ENCODE results near the gene EPHA4. TPM values are rescaled to one million over a fixed set of nuclear protein-coding genes. Genes with fewer than 3 reads are reported as not detected.

EPHA4 gene
- total and polyA plus RNA-seq, 2 experiments from 2014 or later: 24.4 to 42.2 TPM

DNA sequence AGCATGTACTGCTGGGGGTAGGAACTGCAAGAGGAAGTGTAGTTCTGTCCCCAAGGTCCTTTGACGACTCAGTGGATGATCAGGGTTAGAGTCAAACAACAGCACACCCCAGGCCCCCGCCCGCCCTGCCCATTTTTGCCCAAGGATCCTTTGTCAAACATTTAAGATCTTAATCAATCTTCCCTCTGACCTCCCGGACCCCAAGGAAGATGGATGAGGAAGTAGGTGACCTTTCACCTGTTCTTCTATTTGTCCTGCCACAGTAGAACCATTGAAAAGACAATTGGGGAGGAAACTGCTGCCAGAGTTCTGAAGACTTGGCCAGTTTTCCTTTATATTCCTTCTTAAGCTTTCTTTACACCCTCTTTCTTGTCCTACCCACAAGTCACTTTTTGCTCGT lies 12.1 kb downstream of the EPHA4 start:
- Histone ChIP-seq H3K27me3 (replicated peaks; ENCODE audit: insufficient read depth) (no peaks in the 10 kb centered on the region), H2AFZ (no peak overlapping the region), H3K9me2 (ENCODE audit: insufficient read depth) (no peaks in the 10 kb centered on the region), H3K9ac (no peak overlapping the region), H3K4me3 (no peak overlapping the region), H3F3A (ENCODE audit: insufficient read depth) (peaks cover 6% of the 10 kb centered on the region; the same call in 1 of the 2 replicates), H3K27ac (no peak overlapping the region), H3K4me1 (ENCODE audit: insufficient read depth) (peaks cover 9% of the 10 kb centered on the region), H4K20me1 (ENCODE audit: insufficient read depth) (0 out of 2 replicates have a peak, but pooled peaks cover 9% of the 10 kb centered on the region), H3K36me3 (ENCODE audit: low read depth) (peaks cover 14% of the 10 kb centered on the region; the same call in 1 of the 2 replicates), H3K9me3 (ENCODE audit: low read depth) (no peaks in the 10 kb centered on the region), H3K4me2 (ENCODE audit: unreplicated experiment) (no peak overlapping the region), H3K79me2 (ENCODE audit: insufficient read depth) (peaks cover 95% of the 10 kb centered on the region)
- DNase-seq: no peak
- WGBS, 2 experiments (ENCODE audit: low coverage in 1 of 2, low lambda C conversion rate in 2 of 2, missing lambda C conversion rate in 2 of 2): 92 to 96% methylated on average over 5 of the region's 5 CpGs
- TF ChIP-seq EZH2 (IDR thresholded peaks at IDR 0.05; ENCODE audit: insufficient read depth, poor library complexity, severe bottlenecking): no peak
- TF ChIP-seq EZH2phosphoT487 (IDR thresholded peaks at IDR 0.05; ENCODE audit: insufficient read depth, low read depth): no peak
- in situ Hi-C loops (cut with MboI): loop anchor here (25.0 kb wide), 2 partner anchors 1473 to 1823 kb away; no protein-coding TSS in a partner anchor

DNA sequence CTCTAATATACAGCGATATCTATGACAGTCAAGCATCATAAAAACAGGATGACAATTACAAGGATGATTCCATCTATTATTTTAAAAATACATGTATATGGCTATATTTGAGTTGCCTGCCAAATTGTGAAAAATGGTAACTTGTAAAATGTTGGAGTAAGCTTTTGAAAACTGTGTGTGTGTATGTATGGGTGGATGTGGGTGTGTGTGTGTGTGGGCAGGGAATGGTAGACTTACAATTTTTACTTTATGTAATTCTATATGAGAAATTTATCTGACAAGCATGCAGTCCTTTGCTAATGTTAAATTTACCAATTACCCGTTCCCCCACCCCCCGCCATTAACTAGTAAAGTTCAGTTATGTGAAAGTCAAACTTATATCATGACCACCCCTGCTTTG lies 14.0 kb downstream of the EPHA4 start:
- H3K9me2 ChIP-seq (ENCODE audit: insufficient read depth): no peaks in the 10 kb centered on the region
- TF ChIP-seq EZH2phosphoT487 (IDR thresholded peaks at IDR 0.05; ENCODE audit: insufficient read depth, low read depth) (no peak), EZH2 (IDR thresholded peaks at IDR 0.05; ENCODE audit: insufficient read depth, poor library complexity, severe bottlenecking) (no peak)
- H3K4me2 ChIP-seq (ENCODE audit: unreplicated experiment): no peak overlapping the region
- H3K9ac ChIP-seq: no peak overlapping the region
- H3K36me3 ChIP-seq (ENCODE audit: low read depth): peaks cover 7% of the 10 kb centered on the region; the same call in 1 of the 2 replicates
- peaks cover 90% of the 10 kb centered on the region for H3K79me2 ChIP-seq (ENCODE audit: insufficient read depth)
- no peak overlapping the region for H3K27ac ChIP-seq
- H3K4me3 ChIP-seq: no peak overlapping the region
- WGBS, 2 experiments (ENCODE audit: low coverage in 1 of 2, low lambda C conversion rate in 2 of 2, missing lambda C conversion rate in 2 of 2): 78 to 83% methylated on average over 3 of the region's 3 CpGs
- no peaks in the 10 kb centered on the region for H3K27me3 ChIP-seq (replicated peaks; ENCODE audit: insufficient read depth)
- DNase-seq: no peak
- H2AFZ ChIP-seq: no peak overlapping the region
- H3K4me1 ChIP-seq (ENCODE audit: insufficient read depth): peaks cover 22% of the 10 kb centered on the region
- in situ Hi-C loops (cut with MboI): loop anchor here (25.0 kb wide), 2 partner anchors 1471 to 1821 kb away; no protein-coding TSS in a partner anchor
- H3F3A ChIP-seq (ENCODE audit: insufficient read depth): peaks cover 17% of the 10 kb centered on the region; the same call in 1 of the 2 replicates
- 0 out of 2 replicates have a peak, but pooled peaks cover 9% of the 10 kb centered on the region for H4K20me1 ChIP-seq (ENCODE audit: insufficient read depth)
- no peaks in the 10 kb centered on the region for H3K9me3 ChIP-seq (ENCODE audit: low read depth)

GRCh38 chr2:221555494-221555846 lies 16.6 kb downstream of the EPHA4 start:
- in situ Hi-C loops (cut with MboI): loop anchor here (25.0 kb wide), 2 partner anchors 1468 to 1818 kb away; no protein-coding TSS in a partner anchor

DNA sequence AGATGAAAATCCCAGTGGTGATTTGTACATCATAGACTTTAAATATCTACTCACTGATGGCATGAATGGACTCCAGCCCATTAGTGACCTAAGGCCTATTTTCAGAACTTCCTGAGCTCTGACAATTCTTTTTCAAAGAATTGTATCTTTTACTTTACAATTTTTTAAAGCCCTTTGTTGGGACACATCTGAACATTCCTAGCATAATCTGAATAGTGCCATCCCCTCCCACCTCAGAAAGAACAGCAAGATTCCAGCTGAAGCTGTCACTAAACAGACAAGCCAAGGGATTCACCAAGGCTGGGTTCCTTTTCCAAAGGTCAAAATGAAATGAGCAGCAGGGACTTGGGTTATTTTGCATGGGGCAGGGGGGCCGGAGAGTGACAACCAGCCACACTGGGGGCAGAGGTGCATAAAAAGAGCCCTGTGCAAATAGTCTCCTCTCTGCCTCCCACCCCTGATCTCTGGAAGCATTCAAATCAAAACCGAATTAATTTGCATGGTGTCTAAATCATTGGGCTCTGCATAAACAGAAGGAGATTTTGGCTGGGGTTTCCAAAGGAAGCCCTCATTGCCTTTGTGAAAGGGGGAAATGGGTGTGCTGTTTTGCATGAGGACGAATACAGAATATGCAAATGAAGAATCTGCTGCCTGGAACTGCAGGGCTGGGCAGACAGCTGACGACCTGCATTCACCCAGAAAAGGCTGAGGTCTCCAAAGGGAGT lies 17.2 kb downstream of the EPHA4 start:
- H2AFZ ChIP-seq: no peak overlapping the region
- H3F3A ChIP-seq (ENCODE audit: insufficient read depth): peaks cover 11% of the 10 kb centered on the region; the same call in 1 of the 2 replicates
- H3K36me3 ChIP-seq (ENCODE audit: low read depth): peaks cover 7% of the 10 kb centered on the region; the same call in 1 of the 2 replicates
- H3K9ac ChIP-seq: no peak overlapping the region
- H3K9me2 ChIP-seq (ENCODE audit: insufficient read depth): no peaks in the 10 kb centered on the region
- no peak overlapping the region for H3K4me2 ChIP-seq (ENCODE audit: unreplicated experiment)
- no peaks in the 10 kb centered on the region for H3K9me3 ChIP-seq (ENCODE audit: low read depth)
- 0 out of 2 replicates have a peak, but pooled peaks cover 9% of the 10 kb centered on the region for H4K20me1 ChIP-seq (ENCODE audit: insufficient read depth)
- TF ChIP-seq EZH2phosphoT487 (IDR thresholded peaks at IDR 0.05; ENCODE audit: insufficient read depth, low read depth): no peak
- no peak for TF ChIP-seq EZH2 (IDR thresholded peaks at IDR 0.05; ENCODE audit: insufficient read depth, poor library complexity, severe bottlenecking)
- DNase-seq: peak; percentile 77
- 68 to 76% methylated on average over 4 of the region's 4 CpGs for WGBS, 2 experiments (ENCODE audit: low coverage in 1 of 2, low lambda C conversion rate in 2 of 2, missing lambda C conversion rate in 2 of 2)
- no peaks in the 10 kb centered on the region for H3K27me3 ChIP-seq (replicated peaks; ENCODE audit: insufficient read depth)
- peaks cover 90% of the 10 kb centered on the region for H3K79me2 ChIP-seq (ENCODE audit: insufficient read depth)
- H3K27ac ChIP-seq: peak overlapping the region; percentile 60
- in situ Hi-C loops (cut with MboI): loop anchor here (25.0 kb wide), 2 partner anchors 1468 to 1818 kb away; no protein-coding TSS in a partner anchor
- H3K4me1 ChIP-seq (ENCODE audit: insufficient read depth): peaks cover 22% of the 10 kb centered on the region
- H3K4me3 ChIP-seq: no peak overlapping the region

More at GRCh38 chr2:221555494-221555846, 16.6 kb downstream of the EPHA4 start:
- no peak for TF ChIP-seq EZH2 (IDR thresholded peaks at IDR 0.05; ENCODE audit: insufficient read depth, poor library complexity, severe bottlenecking)
- no peak for TF ChIP-seq EZH2phosphoT487 (IDR thresholded peaks at IDR 0.05; ENCODE audit: insufficient read depth, low read depth)
- no peak overlapping the region for H3K4me3 ChIP-seq
- 0 out of 2 replicates have a peak, but pooled peaks cover 9% of the 10 kb centered on the region for H4K20me1 ChIP-seq (ENCODE audit: insufficient read depth)
- H3K27me3 ChIP-seq (replicated peaks; ENCODE audit: insufficient read depth): no peaks in the 10 kb centered on the region
- 93 to 94% methylated on average over 2 of the region's 2 CpGs for WGBS, 2 experiments (ENCODE audit: low coverage in 1 of 2, low lambda C conversion rate in 2 of 2, missing lambda C conversion rate in 2 of 2)
- DNase-seq: no peak
- no peak overlapping the region for H3K9ac ChIP-seq
- peaks cover 22% of the 10 kb centered on the region for H3K4me1 ChIP-seq (ENCODE audit: insufficient read depth)
- no peak overlapping the region for H3K4me2 ChIP-seq (ENCODE audit: unreplicated experiment)
- H3K9me2 ChIP-seq (ENCODE audit: insufficient read depth): no peaks in the 10 kb centered on the region
- peaks cover 90% of the 10 kb centered on the region for H3K79me2 ChIP-seq (ENCODE audit: insufficient read depth)
- no peak overlapping the region for H3K27ac ChIP-seq
- H3K36me3 ChIP-seq (ENCODE audit: low read depth): peaks cover 7% of the 10 kb centered on the region; the same call in 1 of the 2 replicates
- H3F3A ChIP-seq (ENCODE audit: insufficient read depth): peaks cover 11% of the 10 kb centered on the region; the same call in 1 of the 2 replicates
- no peak overlapping the region for H2AFZ ChIP-seq
- H3K9me3 ChIP-seq (ENCODE audit: low read depth): no peaks in the 10 kb centered on the region

All from GM23248 (cell line).